ENCODE measurements around the gene RAB26.
"Not testable (repeated sequence)": the region's sequence is repeated elsewhere in the genome, so short reads cannot be mapped to it uniquely, and the experiment has no call there.

The RAB26 gene

GRCh38 chr16:2198283-2198682 lies 49.9 kb downstream of the RAB26 start:
- no peak for DNase-seq (ENCODE audit: low spot score)

GRCh38 chr16:2199095-2199494 lies 50.7 kb downstream of the RAB26 start:
- DNase-seq (ENCODE audit: low spot score), result no peak

DNA sequence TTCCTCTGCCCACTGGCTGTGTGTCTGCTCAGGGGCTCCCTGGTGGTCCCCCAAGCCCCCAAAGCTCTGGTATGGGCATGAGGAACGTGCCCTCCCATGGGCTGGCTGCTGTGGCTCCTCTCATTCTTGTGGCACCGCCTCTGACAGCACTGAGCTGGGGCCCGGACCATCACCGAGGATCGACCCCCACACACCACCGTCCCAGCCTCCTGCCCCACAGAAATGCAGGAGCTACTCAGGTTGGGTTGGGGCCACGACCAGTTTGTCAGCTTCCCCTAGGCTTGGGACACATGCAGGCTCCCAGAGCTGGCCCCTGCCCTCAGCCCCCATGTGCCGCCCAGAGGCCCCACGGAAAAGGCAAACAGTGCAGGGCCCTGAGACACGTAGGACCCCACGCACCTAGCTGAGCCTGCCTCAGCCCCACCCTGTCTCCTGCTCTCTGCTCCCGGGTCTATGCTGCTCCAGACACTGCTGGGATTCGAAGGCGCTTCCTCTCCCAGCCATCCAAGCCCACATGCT lies 51.3 kb downstream of the RAB26 start:
- DNase-seq (ENCODE audit: low spot score), result no peak

GRCh38 chr16:2200313-2200712 lies 51.9 kb downstream of the RAB26 start:
- no peak for DNase-seq (ENCODE audit: low spot score)

DNA sequence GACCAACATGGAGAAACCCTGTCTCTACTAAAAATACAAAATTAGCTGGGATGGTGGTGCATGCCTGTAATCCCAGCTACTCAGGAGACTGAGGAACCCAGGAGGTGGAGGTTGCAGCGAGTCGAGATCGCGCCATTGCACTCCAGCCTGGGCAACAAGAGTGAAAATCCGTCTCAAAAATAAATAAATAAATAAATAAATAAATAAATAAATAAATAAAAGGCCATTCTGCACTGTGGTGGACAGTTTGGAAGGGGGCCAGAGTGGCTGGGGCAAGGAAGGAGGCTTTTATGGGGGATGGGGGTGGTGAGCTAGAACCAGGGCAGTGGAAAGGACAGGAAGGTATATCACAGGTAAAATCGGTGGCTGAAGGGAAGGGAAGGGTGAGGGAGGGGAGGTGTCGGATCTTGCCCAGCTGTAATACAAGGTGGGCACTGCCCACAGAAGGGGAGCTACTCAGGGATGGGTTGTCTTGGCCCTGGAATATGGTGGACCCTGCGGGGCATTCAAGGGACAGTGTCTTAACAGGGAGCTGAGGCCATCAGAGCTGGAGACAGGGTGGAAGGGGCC lies 54.8 kb downstream of the RAB26 start:
- not testable (repeated sequence) for DNase-seq (ENCODE audit: low spot score)
